Stimulated activated CD4-positive, alpha-beta T cell treated with anti-CD3 and anti-CD28 coated beads, Interleukin-12 subunit alpha, Interleukin-12 subunit beta, amount 100 ng/mL, for 24 hours (primary cell): ENCODE results near the gene PGAP1.

Experiments
- DNase-seq, 2 experiments: peaks; one replicate each; pipeline ENCODE4 v3.0.0-alpha.2; 2020; ENCODE audit warnings: low read depth in 2 of 2

Gene PGAP1, protein sequence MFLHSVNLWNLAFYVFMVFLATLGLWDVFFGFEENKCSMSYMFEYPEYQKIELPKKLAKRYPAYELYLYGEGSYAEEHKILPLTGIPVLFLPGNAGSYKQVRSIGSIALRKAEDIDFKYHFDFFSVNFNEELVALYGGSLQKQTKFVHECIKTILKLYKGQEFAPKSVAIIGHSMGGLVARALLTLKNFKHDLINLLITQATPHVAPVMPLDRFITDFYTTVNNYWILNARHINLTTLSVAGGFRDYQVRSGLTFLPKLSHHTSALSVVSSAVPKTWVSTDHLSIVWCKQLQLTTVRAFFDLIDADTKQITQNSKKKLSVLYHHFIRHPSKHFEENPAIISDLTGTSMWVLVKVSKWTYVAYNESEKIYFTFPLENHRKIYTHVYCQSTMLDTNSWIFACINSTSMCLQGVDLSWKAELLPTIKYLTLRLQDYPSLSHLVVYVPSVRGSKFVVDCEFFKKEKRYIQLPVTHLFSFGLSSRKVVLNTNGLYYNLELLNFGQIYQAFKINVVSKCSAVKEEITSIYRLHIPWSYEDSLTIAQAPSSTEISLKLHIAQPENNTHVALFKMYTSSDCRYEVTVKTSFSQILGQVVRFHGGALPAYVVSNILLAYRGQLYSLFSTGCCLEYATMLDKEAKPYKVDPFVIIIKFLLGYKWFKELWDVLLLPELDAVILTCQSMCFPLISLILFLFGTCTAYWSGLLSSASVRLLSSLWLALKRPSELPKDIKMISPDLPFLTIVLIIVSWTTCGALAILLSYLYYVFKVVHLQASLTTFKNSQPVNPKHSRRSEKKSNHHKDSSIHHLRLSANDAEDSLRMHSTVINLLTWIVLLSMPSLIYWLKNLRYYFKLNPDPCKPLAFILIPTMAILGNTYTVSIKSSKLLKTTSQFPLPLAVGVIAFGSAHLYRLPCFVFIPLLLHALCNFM

GRCh38 chr2:196926562-196927375 is at the start of gene PGAP1:
PGAP1 (minus strand) TSS chr2:196926707; CDS start chr2:196926616, 91 bp downstream.
- peak; percentile 74 to 81 for DNase-seq

- no peak for DNase-seq
Observed at GRCh38 chr2:196974970-196975369, 48.5 kb upstream of the PGAP1 start.

DNA sequence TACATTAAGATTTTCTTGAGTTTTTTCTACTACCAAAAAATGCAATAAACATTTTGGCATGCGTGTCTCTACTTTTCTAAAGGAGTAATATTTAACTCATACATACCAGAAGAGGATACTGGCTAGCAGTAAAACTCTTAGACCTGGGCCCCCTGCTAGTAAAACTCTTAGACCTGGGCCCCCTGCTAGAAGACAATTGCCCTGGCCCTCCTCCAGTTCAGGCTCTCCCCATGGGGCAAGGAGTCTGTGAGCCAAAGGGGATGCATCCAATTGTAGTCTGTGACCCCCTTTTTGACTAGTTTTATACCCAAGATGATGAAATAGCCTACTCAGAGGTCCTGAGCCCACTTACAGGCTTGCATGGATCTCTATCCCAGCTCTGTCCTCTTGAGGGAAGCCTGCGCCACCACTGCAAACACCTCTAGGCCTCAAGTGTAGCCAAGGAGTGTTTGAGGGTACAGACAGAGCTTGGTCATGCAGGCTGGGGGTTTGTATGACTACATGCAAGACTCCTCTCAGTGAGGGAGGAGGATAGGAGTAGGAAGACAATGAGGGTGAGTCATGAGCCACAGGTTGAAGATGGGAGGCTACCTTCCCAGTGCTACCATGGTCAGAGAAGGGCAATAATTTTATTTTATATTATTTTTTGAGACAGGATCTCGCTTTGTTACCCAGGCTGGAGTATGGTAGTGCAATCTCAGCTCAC is 45.2 kb upstream of the PGAP1 start:
- DNase-seq: no peak

DNA sequence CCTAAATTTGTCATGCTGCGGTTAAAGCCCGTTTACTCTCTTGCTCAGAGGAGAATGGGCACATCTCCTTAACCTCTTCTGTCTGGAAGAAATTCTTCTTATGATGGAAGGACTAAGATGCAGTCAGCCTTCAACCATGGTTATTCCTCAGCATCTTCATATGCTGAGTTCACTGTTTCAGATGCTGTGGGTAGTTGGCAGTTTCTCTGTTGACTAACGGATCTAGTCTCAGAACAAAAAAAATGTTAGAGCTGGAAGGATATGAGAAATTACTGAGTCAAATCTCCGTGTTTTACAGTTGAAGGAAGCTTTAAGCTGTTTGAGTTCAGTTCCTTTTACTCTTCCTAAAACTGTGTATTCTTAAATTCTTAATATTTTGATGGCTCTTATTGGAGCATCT is 43.6 kb upstream of the PGAP1 start:
- DNase-seq: no peak

GRCh38 chr2:196968516-196968915 is 42.0 kb upstream of the PGAP1 start:
- no peak for DNase-seq

- DNase-seq: no peak
Observed at GRCh38 chr2:196967775-196968174, 41.3 kb upstream of the PGAP1 start.

GRCh38 chr2:196967116-196967515 is 40.6 kb upstream of the PGAP1 start:
- DNase-seq: no peak

DNA sequence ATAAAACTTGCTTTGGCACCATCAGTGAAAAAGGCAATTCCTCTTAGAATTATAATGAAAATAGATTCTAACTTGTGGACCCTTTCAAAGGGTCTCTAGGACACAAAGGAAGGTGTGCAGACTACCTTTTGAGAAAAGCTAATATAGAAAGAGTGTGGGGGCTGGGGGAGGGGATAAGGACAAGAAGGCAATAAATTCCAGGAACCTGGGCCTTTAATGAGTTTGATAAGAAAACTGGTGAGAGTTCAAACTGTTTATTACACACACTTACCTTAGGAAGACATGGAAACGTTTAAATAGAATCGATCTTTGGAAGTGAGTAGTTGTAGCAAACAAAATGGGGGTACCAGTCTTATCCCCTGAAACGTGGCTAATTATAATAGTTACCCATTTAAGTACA is 39.6 kb upstream of the PGAP1 start:
- DNase-seq: no peak

- DNase-seq: no peak
Observed at GRCh38 chr2:196965651-196966050, 39.1 kb upstream of the PGAP1 start.

DNA sequence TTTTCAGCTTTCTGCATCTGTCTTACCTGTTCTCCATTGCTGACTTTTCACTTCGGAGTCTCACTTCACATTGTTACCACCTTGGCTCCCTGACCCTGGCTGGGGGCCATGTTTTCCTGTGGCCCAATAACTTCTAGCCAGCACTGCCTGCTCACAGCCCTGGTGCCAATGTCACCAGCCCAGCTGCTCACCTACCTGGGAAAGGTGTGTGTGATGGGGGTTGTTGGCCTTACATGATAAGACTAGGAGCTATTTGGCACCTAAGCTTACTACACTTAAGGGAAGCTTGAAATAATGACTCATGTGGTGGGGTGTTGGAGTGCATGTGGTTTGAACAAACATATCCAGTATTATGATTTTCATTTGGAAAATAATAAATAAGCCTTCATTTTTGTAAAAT is 37.5 kb upstream of the PGAP1 start:
- DNase-seq: no peak

- no peak for DNase-seq
Observed at GRCh38 chr2:196963043-196963442, 36.5 kb upstream of the PGAP1 start.

GRCh38 chr2:196962325-196962724 is 35.8 kb upstream of the PGAP1 start:
- no peak for DNase-seq

DNA sequence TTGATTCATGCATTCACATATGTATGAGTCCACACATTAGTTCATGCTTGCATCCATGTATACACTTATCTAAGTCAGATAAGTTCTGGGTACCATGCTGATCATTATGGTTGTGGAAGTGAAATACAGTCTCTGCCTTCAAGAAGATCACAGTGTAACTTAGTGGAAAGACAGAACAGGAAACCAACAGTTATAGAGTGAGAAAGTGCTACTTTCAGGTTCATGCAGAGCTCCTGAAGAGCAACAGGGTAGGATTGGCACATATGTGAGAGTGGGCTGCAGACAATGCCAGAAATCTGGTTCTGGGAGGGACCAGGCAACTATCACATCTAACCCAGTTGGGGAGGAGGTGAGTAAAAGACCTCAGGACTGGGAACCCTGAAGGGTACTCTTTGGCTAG is 35.4 kb upstream of the PGAP1 start:
- no peak for DNase-seq

- no peak for DNase-seq
Observed at GRCh38 chr2:196959734-196960338, 33.3 kb upstream of the PGAP1 start.

- DNase-seq: no peak
Observed at GRCh38 chr2:196959281-196959680, 32.8 kb upstream of the PGAP1 start.

GRCh38 chr2:196957881-196958525 is 31.5 kb upstream of the PGAP1 start:
- no peak for DNase-seq

- no peak for DNase-seq
Observed at GRCh38 chr2:196957442-196957841, 30.9 kb upstream of the PGAP1 start.

DNA sequence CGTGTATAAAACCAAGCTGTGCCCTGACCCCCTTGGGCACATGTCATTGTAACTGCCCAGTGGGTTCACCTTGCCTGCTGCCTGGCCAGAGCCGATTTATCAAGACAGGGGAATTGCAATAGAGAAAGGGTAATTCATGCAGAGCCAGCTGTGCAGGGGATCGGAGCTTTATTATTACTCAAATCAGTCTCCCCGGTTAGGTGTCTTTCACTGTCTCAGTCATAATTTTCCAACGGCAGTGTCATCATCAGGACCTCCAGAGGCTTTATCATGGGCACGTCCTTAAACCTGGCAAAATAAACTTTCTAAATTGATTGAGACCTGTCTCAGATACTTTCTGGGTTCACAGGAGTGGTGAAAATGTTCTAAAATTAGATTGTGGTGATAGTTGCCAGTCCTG is 29.6 kb upstream of the PGAP1 start:
- no peak for DNase-seq

- DNase-seq: no peak
Observed at GRCh38 chr2:196955036-196955435, 28.5 kb upstream of the PGAP1 start.

DNA sequence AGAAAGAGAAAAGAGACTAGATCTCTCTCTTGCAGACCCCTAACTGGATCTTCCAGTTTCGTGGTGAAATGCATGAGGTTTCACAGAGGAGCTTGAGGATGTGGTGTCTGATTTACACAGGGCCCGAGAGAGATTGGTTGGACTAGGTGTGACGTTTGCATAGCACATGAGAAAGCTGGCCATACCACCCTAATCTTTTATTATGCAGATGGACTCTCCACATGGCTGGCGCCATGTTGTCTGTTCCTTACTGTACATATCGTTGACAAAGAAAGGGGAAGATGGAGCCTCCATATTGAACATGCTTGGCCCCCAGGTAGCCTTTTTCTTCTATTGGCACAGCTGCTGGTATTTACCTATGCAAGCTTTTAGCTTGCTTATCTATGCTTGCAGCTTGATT is 27.5 kb upstream of the PGAP1 start:
- no peak for DNase-seq
